Inferior parietal cortex (tissue), 1 donor: ENCODE measurements around the gene SPDYE2B.
"Not testable (repeated sequence)": the region's sequence is repeated elsewhere in the genome, so short reads cannot be mapped to it uniquely, and the experiment has no call there.

Experiments used
- DNase-seq: peaks from one replicate; pipeline ENCODE4 v3.0.0-alpha.2; 2016; ENCODE audit errors: extremely low spot score

Gene SPDYE2B

GRCh38 chr7:102649924-102650323 is at the start of gene SPDYE2B:
Gene SPDYE2B (plus strand): TSS chr7:102650319. CDS start chr7:102652349, 2,030 bp downstream.
- not testable (repeated sequence) for DNase-seq

GRCh38 chr7:102602317-102602716 is 47.8 kb upstream of the SPDYE2B start:
- not testable (repeated sequence) for DNase-seq

GRCh38 chr7:102604431-102605145 is 45.5 kb upstream of the SPDYE2B start:
- not testable (repeated sequence) for DNase-seq

GRCh38 chr7:102606848-102607247 is 43.3 kb upstream of the SPDYE2B start:
- not testable (repeated sequence) for DNase-seq

DNA sequence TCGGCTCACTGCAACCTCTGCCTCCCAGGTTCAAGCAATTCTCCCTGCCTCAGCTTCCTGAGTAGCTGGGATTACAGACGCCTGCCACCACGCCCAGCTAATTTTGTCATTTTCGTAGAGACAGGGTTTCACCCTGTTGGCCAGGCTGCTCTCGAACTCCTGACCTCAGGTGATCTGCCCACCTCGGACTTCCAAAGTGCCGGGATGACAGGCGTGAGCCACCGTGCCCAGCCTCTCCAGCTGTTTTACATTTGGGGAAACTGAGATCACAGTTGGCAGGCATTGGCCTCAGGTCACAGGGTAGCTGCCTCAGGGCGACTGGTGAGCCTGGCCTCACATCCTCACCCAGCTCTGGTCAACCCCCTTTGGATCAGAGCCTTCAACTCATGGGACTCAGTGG is 40.4 kb upstream of the SPDYE2B start:
- not testable (repeated sequence) for DNase-seq

DNA sequence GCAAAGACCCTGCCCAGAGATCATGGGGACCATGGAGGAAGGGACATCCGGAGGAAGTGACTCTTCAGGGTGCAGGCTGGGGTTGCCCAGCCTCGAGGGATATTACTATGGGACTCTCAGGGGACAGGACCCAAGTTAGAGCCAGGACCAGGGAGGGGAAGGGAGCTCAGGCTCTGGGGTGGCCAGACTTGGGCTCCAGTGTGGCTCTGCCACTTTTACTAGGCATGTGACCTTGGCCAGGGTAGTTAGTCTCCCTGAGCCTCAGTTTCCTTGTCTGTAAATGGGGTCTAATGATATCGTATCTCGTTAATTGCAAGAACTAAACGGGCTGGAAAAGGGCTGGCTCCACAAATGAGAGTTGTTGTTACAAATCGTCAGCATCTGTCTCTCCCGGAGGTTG is 39.7 kb upstream of the SPDYE2B start:
- DNase-seq, result not testable (repeated sequence)

DNA sequence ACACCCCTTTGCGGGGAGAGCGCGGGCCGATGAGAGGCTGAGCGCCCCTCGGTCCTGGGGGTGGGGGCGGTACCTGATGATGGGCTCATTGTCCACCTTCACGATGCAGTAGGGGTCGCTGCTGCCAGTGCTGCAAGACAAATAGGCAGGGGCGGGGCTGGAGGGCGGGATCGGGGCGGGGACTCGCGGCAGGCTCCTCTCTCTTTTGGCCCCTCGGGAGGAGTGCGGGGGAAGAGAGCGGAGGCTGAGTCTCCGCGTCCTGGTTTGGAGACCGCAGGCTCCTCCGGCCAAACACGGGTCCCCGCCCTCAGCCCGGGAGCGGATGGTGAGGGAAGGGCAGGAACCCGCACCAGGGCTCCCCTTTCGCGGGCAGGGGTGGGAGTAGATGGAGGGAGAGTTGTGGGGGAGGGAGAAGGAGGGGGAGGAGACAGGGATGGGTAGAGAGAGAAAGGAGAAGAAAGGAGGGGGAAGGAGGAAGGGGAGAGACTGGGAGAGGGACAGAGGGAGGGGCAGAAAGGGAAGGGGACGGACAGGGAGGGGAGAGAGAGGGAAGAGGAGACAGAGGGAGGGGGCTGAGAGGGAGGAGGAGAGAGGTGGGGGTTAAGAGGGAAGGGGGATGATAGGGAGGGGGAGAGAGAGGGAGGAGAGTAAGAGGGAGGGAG is 39.0 kb upstream of the SPDYE2B start:
- not testable (repeated sequence) for DNase-seq

DNA sequence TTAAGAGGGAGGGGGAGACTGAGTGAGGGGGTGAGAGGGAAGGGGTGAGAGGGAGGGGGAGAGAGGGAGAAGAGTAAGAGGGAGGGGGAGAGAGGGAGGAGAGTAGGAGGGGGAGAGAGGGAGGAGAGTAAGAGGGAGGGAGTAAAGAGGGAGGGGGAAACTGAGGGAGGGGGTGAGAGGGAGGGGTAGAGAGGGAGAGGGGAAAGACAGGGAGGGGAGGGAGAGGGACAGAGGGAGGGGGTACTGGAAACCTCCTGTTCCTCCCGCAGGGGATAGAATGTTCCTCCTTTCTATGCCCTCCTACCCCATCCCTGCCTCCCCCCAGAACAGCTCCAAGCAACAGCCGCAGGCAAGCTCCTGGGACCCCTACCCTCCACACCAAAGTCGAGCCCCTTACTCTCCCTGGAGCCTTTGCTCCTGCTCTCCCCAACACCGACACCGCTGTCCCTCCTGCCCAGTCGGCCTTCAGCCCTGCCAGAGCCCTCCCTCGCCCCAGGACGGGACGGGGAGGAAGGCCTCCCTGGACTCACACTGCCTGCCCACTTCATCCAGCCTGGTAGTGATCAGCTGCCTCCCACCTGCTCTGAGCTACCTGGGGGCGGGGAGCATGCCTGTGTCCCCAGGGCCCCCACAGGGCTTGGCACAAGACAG is 38.3 kb upstream of the SPDYE2B start:
- peak; percentile 1 for DNase-seq

DNA sequence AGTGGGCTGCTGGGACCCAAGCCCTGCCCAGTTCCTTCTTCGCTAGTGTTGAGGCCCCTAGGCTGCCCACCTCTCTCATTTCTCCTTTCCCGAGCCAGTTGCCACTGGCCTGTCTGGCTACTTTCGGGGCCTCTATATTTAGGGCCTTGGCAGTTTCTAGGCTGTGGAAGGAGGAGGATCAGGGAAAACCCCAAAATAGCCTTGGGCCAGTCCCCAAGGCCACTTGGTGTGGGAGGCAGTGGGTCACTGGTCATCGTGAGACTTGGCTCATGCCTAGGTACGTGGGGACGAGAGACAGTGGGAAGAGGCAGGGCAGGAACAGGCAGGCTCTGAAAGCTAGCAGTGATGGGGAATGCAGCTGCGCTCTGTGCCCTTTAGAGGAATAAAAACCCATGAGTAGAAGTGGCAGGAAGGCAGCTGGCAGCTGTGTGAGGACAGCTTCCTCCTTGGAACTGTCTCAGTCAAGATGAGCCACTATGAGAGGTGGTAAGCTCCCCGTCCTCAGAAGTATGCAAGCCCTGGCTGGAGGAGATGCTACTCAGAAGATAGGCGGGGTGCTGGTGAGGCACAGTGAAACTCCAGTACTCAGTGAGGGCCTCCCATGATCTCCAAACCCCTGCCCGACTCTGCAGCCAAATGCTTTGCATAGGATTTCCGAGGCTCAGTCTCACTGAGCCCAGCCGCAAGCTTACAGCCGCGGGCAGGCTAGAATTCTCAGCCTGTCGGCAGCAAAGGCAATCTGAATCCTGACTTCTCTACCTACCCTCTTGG is 36.4 kb upstream of the SPDYE2B start:
- not testable (repeated sequence) for DNase-seq

- DNase-seq, result not testable (repeated sequence)
These were observed 35.8 kb upstream of the SPDYE2B start for GRCh38 chr7:102614346-102614697.

- DNase-seq, result not testable (repeated sequence)
These were observed 35.2 kb upstream of the SPDYE2B start for GRCh38 chr7:102614873-102615272.

DNA sequence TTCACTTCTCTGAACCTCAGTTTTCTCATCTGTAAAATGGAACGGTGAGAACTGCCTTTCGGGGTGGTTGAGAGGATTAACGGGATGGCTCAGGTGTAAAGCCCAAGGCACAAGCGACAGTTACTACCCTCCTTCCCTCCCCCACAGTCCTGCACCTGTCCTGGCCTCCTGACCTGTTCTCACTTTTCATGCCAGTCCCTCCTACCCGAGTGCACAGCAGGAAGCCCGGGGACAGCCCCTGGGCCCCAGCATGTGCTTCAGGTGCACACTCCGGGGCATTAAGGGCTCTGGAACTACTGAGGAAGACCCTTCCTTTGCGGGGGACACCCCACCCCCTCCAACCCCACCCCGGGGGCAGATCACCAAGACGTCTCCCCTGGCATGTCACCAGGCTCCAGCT is 34.2 kb upstream of the SPDYE2B start:
- not testable (repeated sequence) for DNase-seq

DNA sequence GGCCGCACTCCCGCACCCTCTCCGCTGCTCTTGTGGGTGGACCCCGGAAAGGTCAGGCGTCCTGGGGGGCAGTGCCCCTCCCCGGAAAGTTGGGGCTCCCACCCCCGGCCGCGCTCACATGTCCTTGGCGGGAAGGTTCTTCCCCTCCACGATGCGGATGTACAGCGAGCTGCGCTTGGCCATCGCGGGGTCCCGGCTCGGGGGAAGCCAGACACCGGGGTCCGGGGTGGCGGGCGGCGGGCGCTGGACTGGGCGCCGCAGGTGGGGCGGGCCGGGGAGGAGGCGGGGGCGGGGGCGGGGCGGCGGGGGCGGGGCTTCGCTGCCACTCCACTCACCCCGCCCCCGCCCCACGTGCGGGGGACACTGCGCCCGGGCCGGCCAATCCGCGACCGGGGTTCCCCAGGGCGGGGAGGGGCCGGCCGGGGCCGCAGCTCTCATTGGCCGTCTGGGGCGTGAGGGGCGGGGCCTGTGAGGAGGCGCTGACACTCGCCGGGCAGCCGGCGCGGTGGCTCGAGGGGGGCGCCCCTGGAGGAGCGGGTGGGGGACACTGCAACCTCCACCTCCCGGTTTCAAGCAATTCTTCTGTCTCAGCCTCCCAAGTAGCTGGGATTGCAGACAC is 33.5 kb upstream of the SPDYE2B start, which contains the start of gene RASA4:
Gene RASA4 (minus strand): TSS at position 250 of the 619 bp plus-strand sequence. CDS start 67 bp downstream, at position 183.
- peak; percentile 1 for DNase-seq

DNA sequence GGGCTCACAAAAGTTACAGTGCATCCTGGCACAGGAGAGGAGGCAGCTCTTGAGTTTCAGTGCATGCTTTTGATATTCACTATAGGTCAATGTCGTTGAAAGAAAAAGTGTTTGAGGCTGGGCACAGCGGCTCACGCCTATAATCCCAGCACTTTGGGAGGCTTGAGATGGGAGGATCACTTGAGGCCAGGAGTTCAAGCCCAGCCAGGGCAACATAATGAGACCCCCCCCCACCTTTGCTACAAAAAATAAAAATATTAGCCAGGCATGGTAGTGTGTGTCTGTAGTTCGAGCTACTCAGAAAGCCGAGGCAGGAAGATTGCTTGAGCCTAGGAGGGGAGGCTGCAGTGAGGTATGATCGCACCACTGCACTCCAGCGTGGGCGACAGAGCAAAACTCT is 32.0 kb upstream of the SPDYE2B start:
- DNase-seq, result not testable (repeated sequence)

DNA sequence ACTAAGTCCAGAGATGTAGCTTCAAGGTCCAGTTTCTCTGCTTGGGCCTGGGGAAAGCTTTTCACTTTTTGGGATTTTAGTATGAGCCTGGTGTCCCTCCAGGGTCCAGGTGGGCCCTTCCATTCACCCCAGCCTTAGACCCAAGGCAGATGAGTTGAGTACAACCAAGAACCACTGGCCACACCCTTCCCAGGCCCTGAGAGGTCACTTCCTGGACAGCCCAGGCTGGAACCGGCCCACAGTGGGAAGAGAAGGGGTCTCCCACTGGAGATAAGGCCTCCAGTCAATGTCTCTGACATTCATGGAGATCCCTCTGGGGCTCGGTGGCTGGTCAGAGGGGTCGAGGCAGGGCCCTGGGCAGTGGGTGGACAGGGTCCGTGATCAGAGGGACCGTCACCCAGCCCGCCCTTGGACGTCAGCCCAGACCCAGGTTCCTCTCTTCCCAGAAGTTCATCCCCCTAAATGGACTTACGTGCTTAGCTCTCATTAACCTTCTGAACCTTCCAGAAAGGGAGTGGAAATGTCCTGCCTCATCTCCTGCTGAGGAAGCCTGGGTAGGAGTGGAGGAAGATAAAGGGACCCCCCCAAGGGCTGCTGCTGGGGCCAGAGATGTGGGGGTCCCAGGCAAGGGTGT is 22.7 kb upstream of the SPDYE2B start:
- not testable (repeated sequence) for DNase-seq

DNA sequence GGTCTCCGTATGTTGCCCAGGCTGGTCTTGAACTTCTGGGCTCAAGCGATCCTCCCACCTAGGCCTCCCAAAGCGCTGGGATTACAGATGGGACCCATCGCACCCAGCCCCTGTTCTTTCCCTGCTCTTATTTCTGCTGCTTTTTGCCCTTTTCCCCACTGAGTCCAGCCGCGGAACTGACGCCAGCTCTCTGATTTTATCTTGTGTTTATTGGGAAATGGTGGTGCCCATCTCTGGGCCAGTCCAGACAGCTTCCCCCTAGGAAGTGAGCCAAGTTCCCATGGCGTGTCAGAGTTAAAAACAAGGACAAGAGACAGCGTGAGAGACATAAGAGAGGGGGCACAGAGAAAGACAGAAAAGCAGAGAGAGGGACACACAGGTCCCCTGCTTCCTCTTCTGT is 19.5 kb upstream of the SPDYE2B start:
- DNase-seq, result not testable (repeated sequence)

- DNase-seq, result not testable (repeated sequence)
These were observed 15.8 kb upstream of the SPDYE2B start for GRCh38 chr7:102634299-102634698.

- DNase-seq, result not testable (repeated sequence)
These were observed 14.8 kb upstream of the SPDYE2B start for GRCh38 chr7:102635354-102635753.

- DNase-seq, result not testable (repeated sequence)
These were observed 13.2 kb upstream of the SPDYE2B start for GRCh38 chr7:102636956-102637355.

- not testable (repeated sequence) for DNase-seq
These were observed 11.3 kb upstream of the SPDYE2B start for GRCh38 chr7:102638848-102639247.

GRCh38 chr7:102642691-102643090 is 7.4 kb upstream of the SPDYE2B start, which contains the start of gene UPK3BL1:
Gene UPK3BL1 (minus strand): TSS chr7:102642791. CDS start chr7:102642741, 50 bp downstream.
- not testable (repeated sequence) for DNase-seq
